K562 (cell line): ENCODE measurements around the gene ZNF169. TPM values are rescaled to one million over a fixed set of nuclear protein-coding genes. Genes with fewer than 3 reads are reported as not detected.
A peak's percentile ranks its signal among the peaks of the same experiment; 100 is the strongest.

Experiments
- CBFA2T2 ChIP-seq: fragments of 450-650 bp; conservative IDR thresholded peaks from 2 replicates; pipeline ENCODE4 v1.6.1; 2017; ENCODE audit warnings: mild to moderate bottlenecking
- CTCF ChIP-seq, 3 experiments: IDR thresholded peaks in 2 of 3; conservative IDR thresholded peaks in 1 of 3; 2 replicates each; pipeline ENCODE4 v1.5.1; 2011 to 2012; ENCODE audit warnings: low read length in 3 of 3, mild to moderate bottlenecking in 3 of 3, control low read depth in 2 of 3, improper control_type of control experiment in 1 of 3, inconsistent platforms in 1 of 3, low read depth in 1 of 3, mixed read lengths in 1 of 3, moderate library complexity in 1 of 3; ENCODE audit not compliant: insufficient read depth in 2 of 3
- ETV6 ChIP-seq, 3 experiments: fragments of 150-350 bp in 1 of 3; sonication (generic) in 1 of 3; formaldehyde crosslinking in 1 of 3; IDR thresholded peaks; 2 replicates each; pipeline versions ENCODE4 v1.6.1 to v1.8.0; 2014 to 2022; ENCODE audit warnings: borderline replicate concordance in 2 of 3, low read depth in 2 of 3, antibody characterized with exemption in 1 of 3, low read length in 1 of 3, mild to moderate bottlenecking in 1 of 3, missing genetic modification reagents in 1 of 3
- FOXJ3 ChIP-seq: sonication (generic); formaldehyde crosslinking; IDR thresholded peaks from 2 replicates; pipeline ENCODE4 v1.4.0; 2020; ENCODE audit warnings: mild to moderate bottlenecking, missing genetic modification reagents
- HIVEP1 ChIP-seq: fragments of 250-450 bp; sonication (Bioruptor Pico); IDR thresholded peaks from 2 replicates; pipeline ENCODE4 v1.4.0; 2020; ENCODE audit warnings: mild to moderate bottlenecking
- KLF1 ChIP-seq: fragments of 450-650 bp; IDR thresholded peaks from 2 replicates; pipeline ENCODE4 v1.6.1; 2016; ENCODE audit warnings: missing genetic modification characterization, missing compliant biosample characterization
- MYC ChIP-seq, 2 experiments: fragments of 250-450 bp in 1 of 2; sonication (Bioruptor Pico) in 1 of 2; IDR thresholded peaks; 2 replicates each; pipeline versions ENCODE4 v1.5.1 to v1.6.1; 2012 to 2021; ENCODE audit warnings: low read depth in 2 of 2, borderline replicate concordance in 1 of 2, improper control_type of control experiment in 1 of 2, low read length in 1 of 2, mild to moderate bottlenecking in 1 of 2, moderate library complexity in 1 of 2
- SMARCA4 ChIP-seq: fragments of 450-650 bp; IDR thresholded peaks from 2 replicates; pipeline ENCODE4 v1.6.1; 2016
- TBP ChIP-seq: optimal IDR thresholded peaks from 2 replicates; pipeline ENCODE3; 2011; ENCODE audit warnings: low read depth, low read length, improper control_type of control experiment
- YBX1 ChIP-seq: fragments of 450-650 bp; IDR thresholded peaks from 2 replicates; pipeline ENCODE4 v1.7.1; 2016; ENCODE audit warnings: mild to moderate bottlenecking
- ZBTB33 ChIP-seq: sonication (generic); formaldehyde crosslinking; IDR thresholded peaks from 2 replicates; pipeline ENCODE4 v1.8.1; 2023; ENCODE audit warnings: mild to moderate bottlenecking, missing genetic modification reagents
- ZFP36 ChIP-seq: fragments of 150-350 bp; IDR thresholded peaks from 2 replicates; pipeline ENCODE4 v1.6.1; 2018; ENCODE audit warnings: low read length, low read depth; ENCODE audit not compliant: partially characterized antibody
- ZNF280A ChIP-seq: fragments of 450-650 bp; IDR thresholded peaks from 2 replicates; pipeline ENCODE4 v1.6.1; 2018; ENCODE audit warnings: mild to moderate bottlenecking, low read depth; ENCODE audit not compliant: partially characterized antibody
- ZNF395 ChIP-seq: fragments of 200-800 bp; sonication (Bioruptor generic); IDR thresholded peaks from 2 replicates; pipeline ENCODE4 v1.6.1; 2017; ENCODE audit warnings: missing genetic modification characterization, missing compliant biosample characterization
- ZNF79 ChIP-seq: fragments of 250-450 bp; sonication (Bioruptor Pico); IDR thresholded peaks from 2 replicates; pipeline ENCODE4 v1.4.0; 2020; ENCODE audit warnings: low read depth, mild to moderate bottlenecking, moderate library complexity
- polyA plus RNA-seq, 8 experiments: library from polyadenylated mRNA; depleted of rRNA in 4 of 8; stranded (reverse) in 5 of 8; unstranded in 3 of 8; fragments of >200 nt; fragmentation: Nextera tagmentation in 2 of 8; fragmentation: Illumina TruSeq in 1 of 8; extraction: Ambion mirVana in 2 of 8; extraction: Trizol in 1 of 8; gene quantifications; 2 replicates each; pipeline versions ENCODE4 v1.2.1 to v1.2.3, GENCODE V29; 2011 to 2014; ENCODE audit warnings: inconsistent platforms in 1 of 8, missing spikeins in 1 of 8
- total RNA-seq, 7 experiments: library from RNA; depleted of rRNA in 6 of 7; stranded (reverse); fragments of >200 nt in 6 of 7; fragmentation: Illumina TruSeq in 2 of 7; extraction: Trizol in 2 of 7; gene quantifications; 2 replicates each; pipeline versions ENCODE4 v1.2.1 to v1.2.3, GENCODE V29; 2011 to 2021; ENCODE audit warnings: low replicate concordance in 1 of 7
- TF ChIP-seq, protein P1 (sequence below), 2 experiments: IDR thresholded peaks; 2 replicates each; pipeline ENCODE4 v1.6.1; 2011; ENCODE audit warnings: borderline replicate concordance in 1 of 2, control low read depth in 1 of 2, low read depth in 1 of 2, low read length in 1 of 2, mild to moderate bottlenecking in 1 of 2, mixed read lengths in 1 of 2, moderate library complexity in 1 of 2; ENCODE audit not compliant: insufficient read depth in 1 of 2, insufficient read length in 1 of 2, poor library complexity in 1 of 2, severe bottlenecking in 1 of 2; ENCODE audit errors: extremely low read depth in 1 of 2
- TF ChIP-seq, protein P2 (sequence below), 2 experiments: fragments of 450-650 bp; IDR thresholded peaks; 2 replicates each; pipeline ENCODE4 v1.6.1; 2016

Gene ZNF169
- total and polyA plus RNA-seq, 9 of the 15 experiments (the other 6 are each of a cell fraction or from before 2014, with no cell fraction given): 2.0 to 16.2 (median 5.6) TPM

GRCh38 chr9:94212091-94212490 is 47.0 kb upstream of the ZNF169 start (continued):
- TF ChIP-seq, protein P1, sequence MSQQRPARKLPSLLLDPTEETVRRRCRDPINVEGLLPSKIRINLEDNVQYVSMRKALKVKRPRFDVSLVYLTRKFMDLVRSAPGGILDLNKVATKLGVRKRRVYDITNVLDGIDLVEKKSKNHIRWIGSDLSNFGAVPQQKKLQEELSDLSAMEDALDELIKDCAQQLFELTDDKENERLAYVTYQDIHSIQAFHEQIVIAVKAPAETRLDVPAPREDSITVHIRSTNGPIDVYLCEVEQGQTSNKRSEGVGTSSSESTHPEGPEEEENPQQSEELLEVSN (IDR thresholded peaks at IDR 0.05; ENCODE audit: borderline replicate concordance in 1 of 2, extremely low read depth in 1 of 2, insufficient read depth in 1 of 2, insufficient read length in 1 of 2, low read depth in 1 of 2, low read length in 1 of 2, poor library complexity in 1 of 2, severe bottlenecking in 1 of 2): no peak
- no peak for TF ChIP-seq ZBTB33 (CRISPR knock-in tag)
- no peak for TF ChIP-seq ZNF280A
- no peak for TF ChIP-seq KLF1
- peak; percentile 89 for TF ChIP-seq CBFA2T2
- no peak for TF ChIP-seq CTCF (IDR thresholded peaks at IDR 0.05 in 2 of 3, conservative IDR thresholded peaks at IDR 0.05 in 1 of 3; ENCODE audit: insufficient read depth in 2 of 3, low read depth in 1 of 3, low read length in 3 of 3)
- TF ChIP-seq, protein P2, sequence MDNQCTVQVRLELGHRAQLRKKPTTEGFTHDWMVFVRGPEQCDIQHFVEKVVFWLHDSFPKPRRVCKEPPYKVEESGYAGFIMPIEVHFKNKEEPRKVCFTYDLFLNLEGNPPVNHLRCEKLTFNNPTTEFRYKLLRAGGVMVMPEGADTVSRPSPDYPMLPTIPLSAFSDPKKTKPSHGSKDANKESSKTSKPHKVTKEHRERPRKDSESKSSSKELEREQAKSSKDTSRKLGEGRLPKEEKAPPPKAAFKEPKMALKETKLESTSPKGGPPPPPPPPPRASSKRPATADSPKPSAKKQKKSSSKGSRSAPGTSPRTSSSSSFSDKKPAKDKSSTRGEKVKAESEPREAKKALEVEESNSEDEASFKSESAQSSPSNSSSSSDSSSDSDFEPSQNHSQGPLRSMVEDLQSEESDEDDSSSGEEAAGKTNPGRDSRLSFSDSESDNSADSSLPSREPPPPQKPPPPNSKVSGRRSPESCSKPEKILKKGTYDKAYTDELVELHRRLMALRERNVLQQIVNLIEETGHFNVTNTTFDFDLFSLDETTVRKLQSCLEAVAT (IDR thresholded peaks at IDR 0.05): peak in 1 of 2 experiments; percentile 92; a peak in 2 of 4 replicates
- TF ChIP-seq ZNF395 (CRISPR knock-in tag): peak; percentile 64; the same call in 1 of the 2 replicates
- TF ChIP-seq SMARCA4: peak; percentile 86; the same call in 1 of the 2 replicates
- TF ChIP-seq ZFP36: no peak
- TF ChIP-seq FOXJ3 (CRISPR knock-in tag): no peak
- no peak for TF ChIP-seq YBX1
- no peak for TF ChIP-seq TBP
- peak; percentile 42; the same call in 1 of the 2 replicates for TF ChIP-seq MYC (IDR thresholded peaks at IDR 0.05; ENCODE audit: low read depth, low read length)
- no peak for TF ChIP-seq MYC (CRISPR knock-in tag; IDR thresholded peaks at IDR 0.05; ENCODE audit: borderline replicate concordance, low read depth)
- no peak for TF ChIP-seq ZNF79 (CRISPR knock-in tag)
- TF ChIP-seq HIVEP1: no peak
- TF ChIP-seq ETV6 (IDR thresholded peaks at IDR 0.05; ENCODE audit: borderline replicate concordance in 1 of 2, low read depth in 2 of 2, low read length in 1 of 2): no peak
- no peak for TF ChIP-seq ETV6 (CRISPR knock-in tag; IDR thresholded peaks at IDR 0.05; ENCODE audit: borderline replicate concordance)
